Measurements from ENCODE around the gene RBBP7. TPM values are rescaled to one million over a fixed set of nuclear protein-coding genes. Genes with fewer than 3 reads are reported as not detected.

Gene RBBP7
- total RNA-seq, 1 donor from 2014 or later = 88.2 TPM

DNA sequence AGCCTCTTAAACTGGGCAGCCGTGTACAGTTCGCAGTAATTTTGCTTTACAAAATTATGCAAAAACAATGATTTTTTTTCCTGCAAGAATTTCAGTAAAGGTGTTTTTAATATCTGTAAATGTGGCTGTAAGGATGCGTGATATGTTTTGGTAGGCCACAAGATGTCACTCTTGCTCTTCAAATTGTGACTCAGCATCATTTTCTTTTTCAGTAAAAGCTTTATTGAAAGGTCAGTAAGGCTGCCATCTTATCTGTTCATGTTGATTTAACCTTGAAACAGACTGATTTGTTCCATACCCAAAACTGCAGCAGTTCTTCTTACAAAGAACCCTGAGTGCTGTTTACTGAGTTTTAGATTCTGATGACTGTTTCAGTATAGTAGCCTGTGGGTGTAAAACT, 44.0 kb downstream of the RBBP7 start:
- DNase-seq (ENCODE audit: low spot score) = no peak

DNA sequence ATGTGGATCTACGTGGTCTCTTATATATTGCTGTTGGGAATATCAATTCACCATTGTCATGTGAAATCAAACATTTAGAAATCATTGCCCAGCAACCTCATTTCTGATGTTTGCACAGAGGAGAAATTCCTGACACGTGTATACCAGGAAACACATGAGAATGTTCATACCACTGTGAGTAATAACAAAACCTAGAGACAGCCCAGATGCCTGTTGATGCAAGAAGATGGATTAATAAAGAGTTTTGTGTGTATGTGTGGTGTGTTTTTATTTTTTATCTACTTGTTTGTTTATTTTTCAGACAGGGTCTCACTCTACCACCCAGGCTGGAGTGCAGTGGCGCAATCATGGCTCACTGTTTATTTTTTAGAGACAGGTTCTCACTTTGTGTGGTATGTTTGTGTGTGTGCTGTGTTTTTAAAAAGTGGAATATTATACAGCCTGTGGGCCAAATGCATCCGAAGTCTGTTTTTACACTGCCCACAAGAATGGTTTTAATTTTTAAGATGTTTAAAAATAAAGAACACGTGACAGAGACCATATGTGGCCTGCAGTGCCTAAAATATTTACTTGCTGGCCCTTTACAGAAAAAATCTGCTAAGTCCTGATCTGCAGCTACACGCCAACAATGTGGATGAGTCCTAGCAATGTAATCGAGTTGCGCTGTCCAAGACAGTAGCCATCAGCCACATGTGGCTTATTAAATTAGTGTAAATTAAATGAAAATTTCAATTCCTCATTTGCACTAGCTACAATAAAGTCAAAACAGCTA, 44.7 kb downstream of the RBBP7 start:
- no peak for DNase-seq (ENCODE audit: low spot score)

DNA sequence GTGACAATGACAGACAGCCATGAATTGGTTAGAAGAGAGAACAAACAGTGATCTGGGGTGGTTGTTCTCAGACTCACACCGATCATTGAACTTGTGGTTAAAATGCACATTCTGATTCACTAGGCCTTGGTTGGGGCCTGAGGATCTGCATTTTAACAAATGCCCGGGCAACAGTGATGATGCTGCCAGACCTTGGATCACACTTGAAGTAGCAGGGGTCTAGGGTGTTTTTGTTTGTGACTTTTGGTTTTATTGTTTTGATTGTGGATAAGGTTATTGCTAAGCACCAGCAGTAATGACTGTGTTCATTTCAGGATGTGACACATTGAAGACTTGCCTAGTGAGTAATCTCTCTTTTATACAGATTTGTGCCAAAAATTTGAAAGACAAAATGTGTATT, 47.4 kb downstream of the RBBP7 start:
- no peak for DNase-seq (ENCODE audit: low spot score)

DNA sequence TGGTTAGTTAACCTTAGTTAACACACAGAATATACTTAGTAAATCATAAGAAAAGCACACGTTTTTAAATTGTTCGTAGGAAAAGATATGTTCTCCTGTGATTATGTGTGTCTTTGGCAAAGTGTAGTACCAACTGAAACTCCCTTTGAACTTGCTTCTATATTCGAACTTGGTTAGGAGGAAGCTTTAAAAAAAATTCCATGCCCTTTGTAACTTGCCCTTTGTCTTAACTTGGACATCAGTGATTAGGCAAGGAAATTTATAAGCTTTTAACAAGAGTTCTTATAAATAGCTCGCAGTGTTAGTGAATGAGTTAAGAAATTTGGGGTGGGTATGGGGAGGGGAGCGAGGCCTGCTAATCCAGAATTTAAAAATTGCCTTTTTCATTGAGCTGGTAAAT, 50.5 kb downstream of the RBBP7 start:
- DNase-seq (ENCODE audit: low spot score) = no peak

DNA sequence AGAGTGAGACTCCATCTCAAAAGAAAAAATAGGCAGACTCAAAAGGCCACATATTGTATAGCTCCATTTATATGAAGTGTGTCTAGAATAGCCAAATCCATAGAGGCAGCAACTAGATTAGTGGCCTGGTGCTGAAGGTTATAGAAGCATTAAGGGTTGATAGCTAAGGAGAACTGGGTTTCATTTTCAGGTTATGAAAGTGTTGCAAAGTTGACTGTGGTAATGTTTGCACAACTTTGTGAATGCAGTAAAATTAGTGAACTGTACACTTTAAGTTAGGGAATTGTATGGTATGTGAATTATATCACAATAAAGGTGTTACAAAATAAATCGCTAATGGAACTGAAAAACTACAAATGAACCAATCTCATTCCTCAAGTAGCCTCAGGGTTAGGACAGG, 55.6 kb downstream of the RBBP7 start:
- DNase-seq (ENCODE audit: low spot score) = no peak

DNA sequence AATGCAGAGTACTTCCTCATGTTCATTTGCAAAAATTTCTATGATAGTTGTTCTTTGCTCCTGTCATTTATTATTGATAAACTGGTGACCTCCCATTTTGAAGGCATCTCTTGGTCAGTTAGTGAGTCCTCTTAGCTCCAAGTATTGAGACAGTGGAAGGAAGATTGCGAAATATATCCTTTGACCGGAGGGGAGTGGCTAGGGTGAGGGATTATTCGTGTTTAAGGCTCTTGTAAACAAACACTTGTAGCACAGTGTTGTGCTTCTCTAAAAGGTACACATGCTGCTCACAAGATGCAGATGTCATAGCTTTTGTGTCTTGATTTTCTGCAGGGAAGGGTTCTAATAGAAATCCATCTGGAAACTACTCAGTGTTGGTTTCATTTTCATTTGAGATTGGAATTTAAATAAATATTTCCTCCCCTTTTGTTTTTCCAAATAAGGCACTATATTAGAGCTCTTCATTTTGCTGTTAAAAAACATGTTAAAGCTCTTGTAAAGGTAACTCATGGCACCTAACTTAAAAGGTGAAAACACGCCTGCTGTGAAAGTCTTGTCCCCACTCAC, 62.1 kb downstream of the RBBP7 start:
- peak; percentile 65 for DNase-seq (ENCODE audit: low spot score)

DNA sequence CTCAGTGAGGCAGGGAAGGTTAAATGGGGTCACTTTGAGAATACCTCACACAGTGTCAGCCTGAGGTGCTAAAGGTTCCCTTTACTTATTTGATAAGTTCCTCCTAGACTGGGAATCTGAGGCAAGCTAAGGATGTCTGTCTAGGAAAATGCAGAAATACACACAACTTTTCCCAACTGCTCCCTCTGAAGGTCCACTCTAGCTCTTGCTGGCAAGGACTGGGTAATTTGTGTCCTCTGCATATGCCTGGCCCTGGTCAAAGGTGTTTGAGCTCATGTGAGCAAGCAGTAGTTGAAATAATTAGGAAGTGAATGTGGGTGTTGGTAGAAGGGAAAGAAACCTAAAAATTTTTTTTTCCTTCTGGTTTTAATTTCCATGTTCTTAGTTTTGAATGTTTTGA, 62.6 kb downstream of the RBBP7 start:
- DNase-seq (ENCODE audit: low spot score) = no peak

DNA sequence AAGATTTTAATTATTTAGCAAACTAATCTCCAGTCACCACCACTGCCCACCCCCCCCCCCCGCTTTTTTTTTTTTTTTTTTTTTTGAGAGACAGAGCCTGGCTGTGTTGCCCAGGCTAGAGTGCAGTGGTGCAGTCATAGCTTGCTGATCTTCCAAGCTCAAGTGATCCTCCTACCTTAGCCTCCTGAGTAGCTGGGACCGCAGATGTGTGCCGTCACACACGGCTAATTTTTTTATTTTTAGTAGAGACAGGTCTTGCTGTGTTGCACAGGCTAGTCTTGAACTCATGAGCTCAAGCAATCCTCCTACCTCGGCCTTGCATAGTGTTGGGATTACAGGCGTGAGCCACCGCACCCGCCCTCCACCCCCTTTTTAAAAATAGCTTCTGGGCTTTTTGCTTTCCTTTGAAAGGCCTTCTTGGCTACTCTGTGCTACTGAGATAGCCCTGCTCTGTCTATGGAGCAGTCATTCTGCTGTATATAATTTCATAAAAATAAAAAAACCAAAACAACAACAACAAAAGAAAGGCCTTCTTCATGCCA, 65.2 kb downstream of the RBBP7 start:
- no peak for DNase-seq (ENCODE audit: low spot score)

DNA sequence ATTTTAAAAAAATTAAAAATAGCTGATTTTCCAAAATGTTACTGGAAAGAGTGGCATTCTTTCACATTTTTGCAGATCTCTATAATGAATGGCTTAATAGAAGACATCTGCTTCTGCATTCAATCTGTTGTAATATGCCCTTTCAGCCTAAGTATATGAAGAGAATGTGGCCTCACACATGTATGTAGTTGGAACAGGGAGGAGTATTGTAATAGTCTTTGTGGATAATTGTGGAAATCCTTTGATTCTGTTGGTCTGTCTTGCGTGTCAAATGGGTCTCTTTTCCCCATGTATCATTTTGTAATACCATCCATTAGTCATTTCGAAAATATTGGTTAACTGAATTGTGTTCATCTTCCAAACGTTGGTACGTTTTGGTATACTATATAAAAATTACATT, 72.3 kb downstream of the RBBP7 start:
- DNase-seq (ENCODE audit: low spot score) = no peak

DNA sequence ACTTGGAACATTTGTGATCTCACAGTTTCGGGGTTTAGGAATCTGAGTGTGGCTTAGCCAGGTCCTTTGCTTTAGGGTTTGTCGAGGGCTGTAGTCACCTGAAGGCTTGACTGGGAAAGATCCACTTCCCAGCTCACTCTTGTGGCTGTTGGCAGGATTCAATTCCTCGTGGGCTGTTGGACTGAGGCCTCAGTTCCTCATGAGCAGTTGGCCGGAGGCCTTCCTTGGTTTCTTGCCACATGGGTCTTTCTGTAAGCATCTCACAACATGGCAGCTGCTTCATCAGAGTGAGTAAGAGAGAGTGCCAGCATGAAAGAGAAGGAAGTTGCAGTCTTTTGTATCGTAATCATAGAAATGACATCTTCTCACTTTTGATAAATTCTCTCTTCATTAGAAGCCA, 72.8 kb downstream of the RBBP7 start:
- no peak for DNase-seq (ENCODE audit: low spot score)

DNA sequence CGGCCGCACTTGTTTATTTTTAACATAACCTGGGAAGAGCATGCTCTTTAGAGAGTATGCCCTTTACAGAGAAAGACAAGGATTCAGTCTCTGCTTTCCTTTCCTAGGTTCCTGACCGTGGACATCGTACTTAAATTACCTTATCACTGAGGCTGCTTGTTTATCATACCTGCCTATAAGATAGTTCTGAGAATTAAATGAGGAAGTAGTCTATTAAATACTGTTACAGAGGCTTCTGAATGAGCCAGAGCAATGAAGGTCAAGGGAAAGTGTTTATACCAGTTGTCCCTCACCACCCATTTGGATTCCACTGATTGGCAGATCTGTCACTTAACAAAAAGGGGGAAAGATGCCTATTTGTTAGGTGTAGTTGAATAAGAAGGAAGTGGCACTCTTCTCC, 73.9 kb downstream of the RBBP7 start:
- DNase-seq (ENCODE audit: low spot score) = no peak

Other genes with a start within 250 kb of the RBBP7 start
- gene S100G, start 220.2 kb downstream of the RBBP7 start, total RNA-seq = not detected
- 18.5 TPM for gene CTPS2, start 157.7 kb downstream of the RBBP7 start, total RNA-seq
- 42.6 TPM for gene SYAP1, start 150.8 kb downstream of the RBBP7 start, total RNA-seq
- 11.6 TPM for gene TXLNG, start 83.9 kb downstream of the RBBP7 start, total RNA-seq
- 17.9 TPM for gene REPS2, start 76.3 kb upstream of the RBBP7 start, total RNA-seq

Measured in mucosa of gallbladder (tissue), 1 donor.